ENCODE measurements around the gene YIPF4. TPM values are rescaled to one million over a fixed set of nuclear protein-coding genes. Genes with fewer than 3 reads are reported as not detected.

YIPF4 gene
- total RNA-seq, 4 donors from 2014 or later: 19.5 to 27.3 (median 23.5) TPM

GRCh38 chr2:32277363-32277673 is 386 bp upstream of the YIPF4 start:
- intact Hi-C loops (cut with DNase I; ENCODE audit: low total_unique reads) (loop anchor here (2.0 kb wide), 2 partner anchors 79 to 111 kb away; partner anchors contain the start of gene BIRC6), in situ Hi-C loops (cut with MboI; ENCODE audit: low sequenced_read_pairs in 4 of 4) (no loop called here)
- Histone ChIP-seq H3K27me3 (no peaks in the 10 kb centered on the region), H3K9me3 (no peaks in the 10 kb centered on the region), H3K27ac (peak overlapping the region; percentile 85 to 90 (median 88)), H3K4me3 (peak overlapping the region; percentile 87 to 97 (median 92)), H3K4me1 (peaks cover 12% of the 10 kb centered on the region in 2 donors), H3K36me3 (peaks cover 0 to 6% of the 10 kb centered on the region in 2 donors)
- TF ChIP-seq POLR2A (IDR thresholded peaks at IDR 0.05): no peak
- TF ChIP-seq, protein P1, sequence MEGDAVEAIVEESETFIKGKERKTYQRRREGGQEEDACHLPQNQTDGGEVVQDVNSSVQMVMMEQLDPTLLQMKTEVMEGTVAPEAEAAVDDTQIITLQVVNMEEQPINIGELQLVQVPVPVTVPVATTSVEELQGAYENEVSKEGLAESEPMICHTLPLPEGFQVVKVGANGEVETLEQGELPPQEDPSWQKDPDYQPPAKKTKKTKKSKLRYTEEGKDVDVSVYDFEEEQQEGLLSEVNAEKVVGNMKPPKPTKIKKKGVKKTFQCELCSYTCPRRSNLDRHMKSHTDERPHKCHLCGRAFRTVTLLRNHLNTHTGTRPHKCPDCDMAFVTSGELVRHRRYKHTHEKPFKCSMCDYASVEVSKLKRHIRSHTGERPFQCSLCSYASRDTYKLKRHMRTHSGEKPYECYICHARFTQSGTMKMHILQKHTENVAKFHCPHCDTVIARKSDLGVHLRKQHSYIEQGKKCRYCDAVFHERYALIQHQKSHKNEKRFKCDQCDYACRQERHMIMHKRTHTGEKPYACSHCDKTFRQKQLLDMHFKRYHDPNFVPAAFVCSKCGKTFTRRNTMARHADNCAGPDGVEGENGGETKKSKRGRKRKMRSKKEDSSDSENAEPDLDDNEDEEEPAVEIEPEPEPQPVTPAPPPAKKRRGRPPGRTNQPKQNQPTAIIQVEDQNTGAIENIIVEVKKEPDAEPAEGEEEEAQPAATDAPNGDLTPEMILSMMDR (IDR thresholded peaks at IDR 0.05 in 4 of 5, conservative IDR thresholded peaks at IDR 0.05 in 1 of 5): no peak
- DNase-seq (no peak), ATAC-seq (peak in 1 of 2 donors; percentile 5)

GRCh38 chr2:32278478-32278853 is 762 bp downstream of the YIPF4 start:
- no peak for TF ChIP-seq POLR2A (IDR thresholded peaks at IDR 0.05)
- TF ChIP-seq, protein P1 (IDR thresholded peaks at IDR 0.05 in 4 of 5, conservative IDR thresholded peaks at IDR 0.05 in 1 of 5): no peak
- Histone ChIP-seq H3K9me3 (no peaks in the 10 kb centered on the region), H3K27me3 (no peaks in the 10 kb centered on the region), H3K4me3 (peak overlapping the region; percentile 87 to 97 (median 92)), H3K36me3 (peaks cover 0 to 12% of the 10 kb centered on the region in 2 donors), H3K27ac (peak overlapping the region; percentile 85 to 90 (median 88)), H3K4me1 (peaks cover 12% of the 10 kb centered on the region in 2 donors)
- ATAC-seq (no peak), DNase-seq (no peak)
- intact Hi-C loops (cut with DNase I; ENCODE audit: low total_unique reads) (no loop called here), in situ Hi-C loops (cut with MboI; ENCODE audit: low sequenced_read_pairs in 4 of 4) (no loop called here)

DNA sequence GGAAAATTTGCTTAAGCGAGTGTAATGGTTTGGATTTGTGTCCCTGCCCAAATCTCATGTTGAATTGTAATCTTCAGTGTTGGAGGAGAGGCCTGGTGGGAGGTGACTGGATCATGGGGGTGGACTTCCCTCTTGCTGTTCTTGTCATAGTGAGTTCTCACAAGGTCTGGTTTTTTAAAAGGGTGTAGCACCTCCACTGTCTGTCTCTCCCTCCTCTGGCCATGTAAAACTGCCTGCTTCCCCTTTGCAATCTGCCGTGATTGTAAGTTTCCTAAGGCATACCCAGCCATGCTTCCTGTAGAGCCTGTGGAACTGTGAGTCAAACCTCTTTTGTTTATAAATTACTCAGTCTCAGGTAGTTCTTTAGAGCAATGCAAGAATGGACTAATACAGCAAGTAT is 6.6 kb downstream of the YIPF4 start:
- TF ChIP-seq, protein P1 (IDR thresholded peaks at IDR 0.05 in 4 of 5, conservative IDR thresholded peaks at IDR 0.05 in 1 of 5): no peak
- TF ChIP-seq POLR2A (IDR thresholded peaks at IDR 0.05): no peak
- H3K4me3 ChIP-seq: no peak overlapping the region
- ATAC-seq (no peak), DNase-seq (no peak)
- peaks cover 0 to 23% of the 10 kb centered on the region in 2 donors for H3K36me3 ChIP-seq
- no peaks in the 10 kb centered on the region for H3K27me3 ChIP-seq
- H3K4me1 ChIP-seq: peaks cover 11 to 13% of the 10 kb centered on the region in 2 donors
- H3K9me3 ChIP-seq: no peaks in the 10 kb centered on the region
- no peak overlapping the region for H3K27ac ChIP-seq
- intact Hi-C loops (cut with DNase I; ENCODE audit: low total_unique reads) (no loop called here), in situ Hi-C loops (cut with MboI; ENCODE audit: low sequenced_read_pairs in 4 of 4) (no loop called here)

GRCh38 chr2:32289165-32289999 is 11.7 kb downstream of the YIPF4 start:
- Histone ChIP-seq H3K27ac (no peak overlapping the region), H3K36me3 (peaks cover 0 to 27% of the 10 kb centered on the region in 2 donors), H3K9me3 (no peaks in the 10 kb centered on the region), H3K4me1 (peaks cover 3 to 14% of the 10 kb centered on the region in 2 donors), H3K4me3 (no peak overlapping the region), H3K27me3 (no peaks in the 10 kb centered on the region)
- DNase-seq (no peak), ATAC-seq (no peak)
- intact Hi-C loops (cut with DNase I; ENCODE audit: low total_unique reads) (no loop called here), in situ Hi-C loops (cut with MboI; ENCODE audit: low sequenced_read_pairs in 4 of 4) (no loop called here)
- TF ChIP-seq POLR2A (IDR thresholded peaks at IDR 0.05): no peak
- TF ChIP-seq, protein P1 (IDR thresholded peaks at IDR 0.05 in 4 of 5, conservative IDR thresholded peaks at IDR 0.05 in 1 of 5): no peak

Measured in gastrocnemius medialis (tissue), 4 donors.